HepG2 (cell line): ENCODE measurements around the gene DNAAF1. TPM values are rescaled to one million over a fixed set of nuclear protein-coding genes. Genes with fewer than 3 reads are reported as not detected.
A peak's percentile ranks its signal among the peaks of the same experiment; 100 is the strongest.

Experiments
- EEA1 ChIP-seq: sonication (generic); formaldehyde crosslinking; IDR thresholded peaks from 2 replicates; pipeline ENCODE4 v1.5.1; 2020; ENCODE audit warnings: mild to moderate bottlenecking, missing genetic modification reagents, borderline replicate concordance
- IKZF4 ChIP-seq: sonication (generic); formaldehyde crosslinking; IDR thresholded peaks from 2 replicates; pipeline ENCODE4 v1.5.1; 2020; ENCODE audit warnings: borderline replicate concordance, mild to moderate bottlenecking, low read depth, missing genetic modification reagents; ENCODE audit errors: not compliant biosample characterization
- KLF9 ChIP-seq: IDR thresholded peaks from 2 replicates; pipeline ENCODE4 v1.6.1; 2016; ENCODE audit warnings: low read depth
- MBD4 ChIP-seq: IDR thresholded peaks from 2 replicates; pipeline ENCODE4 v1.6.1; 2012; ENCODE audit warnings: low read length, inconsistent platforms, borderline replicate concordance
- SATB2 ChIP-seq: sonication (generic); formaldehyde crosslinking; IDR thresholded peaks from 2 replicates; pipeline ENCODE4 v1.5.0; 2020; ENCODE audit warnings: missing genetic modification reagents
- SUZ12 ChIP-seq: fragments of 150-350 bp; IDR thresholded peaks from 2 replicates; pipeline ENCODE4 v1.6.1; 2014; ENCODE audit warnings: low read depth, low read length
- TOE1 ChIP-seq: sonication (generic); formaldehyde crosslinking; IDR thresholded peaks from 2 replicates; pipeline ENCODE4 v1.4.0; 2020; ENCODE audit warnings: mild to moderate bottlenecking, missing genetic modification reagents
- ZNF251 ChIP-seq: sonication (generic); formaldehyde crosslinking; IDR thresholded peaks from 2 replicates; pipeline ENCODE4 v1.9.0; 2021; ENCODE audit warnings: mild to moderate bottlenecking, missing genetic modification reagents
- ZNF605 ChIP-seq: sonication (generic); formaldehyde crosslinking; IDR thresholded peaks from 2 replicates; pipeline ENCODE4 v1.8.0; 2022; ENCODE audit warnings: mild to moderate bottlenecking, missing genetic modification reagents
- ZNF788 ChIP-seq: sonication (generic); formaldehyde crosslinking; IDR thresholded peaks from 2 replicates; pipeline ENCODE4 v1.5.0; 2020; ENCODE audit warnings: mild to moderate bottlenecking, missing genetic modification reagents, borderline replicate concordance
- ZZZ3 ChIP-seq: sonication (generic); formaldehyde crosslinking; IDR thresholded peaks from 2 replicates; pipeline ENCODE4 v1.4.0; 2020; ENCODE audit warnings: missing genetic modification reagents, mild to moderate bottlenecking, borderline replicate concordance
- polyA plus RNA-seq, 8 experiments: library from polyadenylated mRNA; depleted of rRNA in 3 of 8; stranded (reverse) in 7 of 8; unstranded in 1 of 8; fragments of >200 nt; fragmentation: Illumina TruSeq in 4 of 8; extraction: Trizol in 4 of 8; gene quantifications; 2 replicates each; pipeline versions ENCODE4 v1.2.1 to v1.2.3, GENCODE V29; 2011 to 2016; ENCODE audit warnings: low read depth in 4 of 8, missing spikeins in 1 of 8, mixed read lengths in 1 of 8; ENCODE audit not compliant: insufficient read depth in 1 of 8
- total RNA-seq, 5 experiments: library from RNA; depleted of rRNA; stranded (reverse); fragments of >200 nt; fragmentation: Illumina TruSeq; extraction: Trizol; gene quantifications; 2 replicates each; pipeline ENCODE4 v1.2.3, GENCODE V29; 2016; ENCODE audit warnings: low read depth in 1 of 5
- TF ChIP-seq, protein P1 (sequence below): sonication (generic); formaldehyde crosslinking; IDR thresholded peaks from 2 replicates; pipeline ENCODE4 v1.8.1; 2023; ENCODE audit warnings: missing genetic modification reagents, inconsistent platforms, borderline replicate concordance
- TF ChIP-seq, protein P2 (sequence below): sonication (generic); formaldehyde crosslinking; IDR thresholded peaks from 2 replicates; pipeline ENCODE4 v1.4.0; 2020; ENCODE audit warnings: mild to moderate bottlenecking, missing genetic modification reagents
- TF ChIP-seq, protein P3 (sequence below): fragments of 450-650 bp; IDR thresholded peaks from 2 replicates; pipeline ENCODE4 v1.6.1; 2016
- TF ChIP-seq, protein P4 (sequence below): sonication (generic); formaldehyde crosslinking; IDR thresholded peaks from 2 replicates; pipeline ENCODE4 v1.4.0; 2020; ENCODE audit warnings: missing genetic modification reagents
- TF ChIP-seq, protein P5 (sequence below): sonication (generic); IDR thresholded peaks from 2 replicates; pipeline ENCODE4 v1.6.1; 2016; ENCODE audit warnings: low read depth, borderline replicate concordance
- TF ChIP-seq, protein P6 (sequence below): sonication (generic); formaldehyde crosslinking; IDR thresholded peaks from 2 replicates; pipeline ENCODE4 v1.4.0; 2020; ENCODE audit warnings: missing genetic modification reagents
- TF ChIP-seq, protein P7 (sequence below): sonication (generic); formaldehyde crosslinking; IDR thresholded peaks from 2 replicates; pipeline ENCODE4 v1.5.1; 2020; ENCODE audit warnings: mild to moderate bottlenecking, missing genetic modification reagents, moderate library complexity

Gene DNAAF1
- total and polyA plus RNA-seq, 2 of the 13 experiments (the other 11 are each of a cell fraction or from before 2014, with no cell fraction given) = 0.04 TPM; not detected in 1

DNA sequence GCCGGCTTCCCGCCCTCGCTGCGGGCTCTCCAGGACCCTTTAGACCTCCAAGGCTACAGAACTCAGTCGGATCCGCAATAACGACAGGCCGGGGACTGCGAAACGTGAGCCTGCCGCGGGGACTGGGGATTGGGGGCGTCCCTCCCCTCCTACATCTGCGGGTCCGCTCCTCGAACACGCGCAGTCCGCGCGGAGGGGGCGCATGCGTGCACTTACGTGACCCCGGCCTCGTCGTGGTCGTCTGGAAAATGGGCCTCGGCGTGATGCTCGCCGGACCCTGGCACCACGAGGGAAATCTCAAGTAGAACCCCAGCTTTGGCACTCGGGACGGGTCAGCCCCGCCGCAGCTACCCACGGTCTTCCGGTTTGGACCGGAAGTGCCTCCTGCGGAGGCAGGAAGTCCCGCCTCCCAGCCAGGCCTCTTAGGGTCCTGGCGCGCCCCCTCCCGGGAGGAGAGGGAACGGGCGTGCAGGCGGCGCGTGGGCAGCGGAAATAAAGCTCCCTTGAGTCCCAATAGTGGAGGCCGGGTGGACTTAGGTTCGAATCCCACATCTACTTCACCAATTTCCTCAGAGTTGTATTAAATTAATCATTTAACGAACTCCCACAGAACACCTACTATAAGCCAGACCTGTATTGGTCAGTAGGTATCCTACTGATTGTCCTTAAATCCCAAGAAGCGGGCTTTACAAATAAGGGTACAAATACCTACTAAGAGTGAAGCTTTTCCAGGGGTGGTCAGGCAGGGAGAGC is 41.8 kb downstream of the DNAAF1 start, which contains the start of gene TAF1C (continued):
- TF ChIP-seq, protein P1, sequence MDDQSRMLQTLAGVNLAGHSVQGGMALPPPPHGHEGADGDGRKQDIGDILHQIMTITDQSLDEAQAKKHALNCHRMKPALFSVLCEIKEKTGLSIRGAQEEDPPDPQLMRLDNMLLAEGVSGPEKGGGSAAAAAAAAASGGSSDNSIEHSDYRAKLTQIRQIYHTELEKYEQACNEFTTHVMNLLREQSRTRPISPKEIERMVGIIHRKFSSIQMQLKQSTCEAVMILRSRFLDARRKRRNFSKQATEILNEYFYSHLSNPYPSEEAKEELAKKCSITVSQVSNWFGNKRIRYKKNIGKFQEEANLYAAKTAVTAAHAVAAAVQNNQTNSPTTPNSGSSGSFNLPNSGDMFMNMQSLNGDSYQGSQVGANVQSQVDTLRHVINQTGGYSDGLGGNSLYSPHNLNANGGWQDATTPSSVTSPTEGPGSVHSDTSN (CRISPR knock-in tag) = 0 out of 2 replicates have a peak, but pooled peaks have one; percentile 83
- TF ChIP-seq EEA1 (no peak), IKZF4 (CRISPR knock-in tag) (peak; percentile 77), SUZ12 (no peak), MBD4 (no peak), ZNF605 (CRISPR knock-in tag) (peak; percentile 85), ZZZ3 (CRISPR knock-in tag) (peak; percentile 96), ZNF251 (CRISPR knock-in tag) (no peak), SATB2 (CRISPR knock-in tag) (no peak), KLF9 (CRISPR knock-in tag) (peak; percentile 70; the same call in 1 of the 2 replicates), ZNF788 (CRISPR knock-in tag) (peak; percentile 82; the same call in 1 of the 2 replicates), TOE1 (no peak; the same call in 1 of the 2 replicates)
- TF ChIP-seq, protein P2, sequence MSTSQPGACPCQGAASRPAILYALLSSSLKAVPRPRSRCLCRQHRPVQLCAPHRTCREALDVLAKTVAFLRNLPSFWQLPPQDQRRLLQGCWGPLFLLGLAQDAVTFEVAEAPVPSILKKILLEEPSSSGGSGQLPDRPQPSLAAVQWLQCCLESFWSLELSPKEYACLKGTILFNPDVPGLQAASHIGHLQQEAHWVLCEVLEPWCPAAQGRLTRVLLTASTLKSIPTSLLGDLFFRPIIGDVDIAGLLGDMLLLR (CRISPR knock-in tag) = peak; percentile 87
- TF ChIP-seq, protein P3, sequence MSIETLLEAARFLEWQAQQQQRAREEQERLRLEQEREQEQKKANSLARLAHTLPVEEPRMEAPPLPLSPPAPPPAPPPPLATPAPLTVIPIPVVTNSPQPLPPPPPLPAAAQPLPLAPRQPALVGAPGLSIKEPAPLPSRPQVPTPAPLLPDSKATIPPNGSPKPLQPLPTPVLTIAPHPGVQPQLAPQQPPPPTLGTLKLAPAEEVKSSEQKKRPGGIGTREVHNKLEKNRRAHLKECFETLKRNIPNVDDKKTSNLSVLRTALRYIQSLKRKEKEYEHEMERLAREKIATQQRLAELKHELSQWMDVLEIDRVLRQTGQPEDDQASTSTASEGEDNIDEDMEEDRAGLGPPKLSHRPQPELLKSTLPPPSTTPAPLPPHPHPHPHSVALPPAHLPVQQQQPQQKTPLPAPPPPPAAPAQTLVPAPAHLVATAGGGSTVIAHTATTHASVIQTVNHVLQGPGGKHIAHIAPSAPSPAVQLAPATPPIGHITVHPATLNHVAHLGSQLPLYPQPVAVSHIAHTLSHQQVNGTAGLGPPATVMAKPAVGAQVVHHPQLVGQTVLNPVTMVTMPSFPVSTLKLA = peak; percentile 66
- TF ChIP-seq, protein P4, sequence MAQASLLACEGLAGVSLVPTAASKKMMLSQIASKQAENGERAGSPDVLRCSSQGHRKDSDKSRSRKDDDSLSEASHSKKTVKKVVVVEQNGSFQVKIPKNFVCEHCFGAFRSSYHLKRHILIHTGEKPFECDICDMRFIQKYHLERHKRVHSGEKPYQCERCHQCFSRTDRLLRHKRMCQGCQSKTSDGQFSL (CRISPR knock-in tag) = peak; percentile 78; the same call in 1 of the 2 replicates
- TF ChIP-seq, protein P5, sequence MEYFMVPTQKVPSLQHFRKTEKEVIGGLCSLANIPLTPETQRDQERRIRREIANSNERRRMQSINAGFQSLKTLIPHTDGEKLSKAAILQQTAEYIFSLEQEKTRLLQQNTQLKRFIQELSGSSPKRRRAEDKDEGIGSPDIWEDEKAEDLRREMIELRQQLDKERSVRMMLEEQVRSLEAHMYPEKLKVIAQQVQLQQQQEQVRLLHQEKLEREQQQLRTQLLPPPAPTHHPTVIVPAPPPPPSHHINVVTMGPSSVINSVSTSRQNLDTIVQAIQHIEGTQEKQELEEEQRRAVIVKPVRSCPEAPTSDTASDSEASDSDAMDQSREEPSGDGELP = peak; percentile 75
- TF ChIP-seq, protein P6, sequence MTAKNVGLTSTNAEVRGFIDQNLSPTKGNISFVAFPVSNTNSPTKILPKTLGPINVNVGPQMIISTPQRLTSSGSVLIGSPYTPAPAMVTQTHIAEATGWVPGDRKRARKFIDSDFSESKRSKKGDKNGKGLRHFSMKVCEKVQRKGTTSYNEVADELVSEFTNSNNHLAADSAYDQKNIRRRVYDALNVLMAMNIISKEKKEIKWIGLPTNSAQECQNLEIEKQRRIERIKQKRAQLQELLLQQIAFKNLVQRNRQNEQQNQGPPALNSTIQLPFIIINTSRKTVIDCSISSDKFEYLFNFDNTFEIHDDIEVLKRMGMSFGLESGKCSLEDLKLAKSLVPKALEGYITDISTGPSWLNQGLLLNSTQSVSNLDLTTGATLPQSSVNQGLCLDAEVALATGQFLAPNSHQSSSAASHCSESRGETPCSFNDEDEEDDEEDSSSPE (CRISPR knock-in tag) = peak; percentile 64; the same call in 1 of the 2 replicates
- TF ChIP-seq, protein P7, sequence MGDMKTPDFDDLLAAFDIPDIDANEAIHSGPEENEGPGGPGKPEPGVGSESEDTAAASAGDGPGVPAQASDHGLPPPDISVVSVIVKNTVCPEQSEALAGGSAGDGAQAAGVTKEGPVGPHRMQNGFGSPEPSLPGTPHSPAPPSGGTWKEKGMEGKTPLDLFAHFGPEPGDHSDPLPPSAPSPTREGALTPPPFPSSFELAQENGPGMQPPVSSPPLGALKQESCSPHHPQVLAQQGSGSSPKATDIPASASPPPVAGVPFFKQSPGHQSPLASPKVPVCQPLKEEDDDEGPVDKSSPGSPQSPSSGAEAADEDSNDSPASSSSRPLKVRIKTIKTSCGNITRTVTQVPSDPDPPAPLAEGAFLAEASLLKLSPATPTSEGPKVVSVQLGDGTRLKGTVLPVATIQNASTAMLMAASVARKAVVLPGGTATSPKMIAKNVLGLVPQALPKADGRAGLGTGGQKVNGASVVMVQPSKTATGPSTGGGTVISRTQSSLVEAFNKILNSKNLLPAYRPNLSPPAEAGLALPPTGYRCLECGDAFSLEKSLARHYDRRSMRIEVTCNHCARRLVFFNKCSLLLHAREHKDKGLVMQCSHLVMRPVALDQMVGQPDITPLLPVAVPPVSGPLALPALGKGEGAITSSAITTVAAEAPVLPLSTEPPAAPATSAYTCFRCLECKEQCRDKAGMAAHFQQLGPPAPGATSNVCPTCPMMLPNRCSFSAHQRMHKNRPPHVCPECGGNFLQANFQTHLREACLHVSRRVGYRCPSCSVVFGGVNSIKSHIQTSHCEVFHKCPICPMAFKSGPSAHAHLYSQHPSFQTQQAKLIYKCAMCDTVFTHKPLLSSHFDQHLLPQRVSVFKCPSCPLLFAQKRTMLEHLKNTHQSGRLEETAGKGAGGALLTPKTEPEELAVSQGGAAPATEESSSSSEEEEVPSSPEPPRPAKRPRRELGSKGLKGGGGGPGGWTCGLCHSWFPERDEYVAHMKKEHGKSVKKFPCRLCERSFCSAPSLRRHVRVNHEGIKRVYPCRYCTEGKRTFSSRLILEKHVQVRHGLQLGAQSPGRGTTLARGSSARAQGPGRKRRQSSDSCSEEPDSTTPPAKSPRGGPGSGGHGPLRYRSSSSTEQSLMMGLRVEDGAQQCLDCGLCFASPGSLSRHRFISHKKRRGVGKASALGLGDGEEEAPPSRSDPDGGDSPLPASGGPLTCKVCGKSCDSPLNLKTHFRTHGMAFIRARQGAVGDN = peak; percentile 90
